Lower leg skin (tissue), 4 donors: ENCODE measurements around the gene C5AR2. TPM values are rescaled to one million over a fixed set of nuclear protein-coding genes. Genes with fewer than 3 reads are reported as not detected.

ENCODE experiments used
- DNase-seq, 2 donors: peaks; one replicate each; pipeline ENCODE4 v3.0.0-alpha.2; 2019; ENCODE audit warnings: low spot score in 2 of 2
- H3K4me3 ChIP-seq: fragments of 200-600 bp; sonication (generic); 2 replicates; pipeline ENCODE4 v1.5.1; 2017; ENCODE audit warnings: mild to moderate bottlenecking, low read depth; ENCODE audit not compliant: poor library complexity, severe bottlenecking
- CTCF ChIP-seq, 3 donors: fragments of 450-650 bp; IDR thresholded peaks; one replicate each; pipeline ENCODE4 v1.5.1; 2016; ENCODE audit warnings: antibody characterized with exemption in 3 of 3, mild to moderate bottlenecking in 3 of 3, moderate library complexity in 2 of 3
- POLR2A ChIP-seq, 2 donors: fragments of 450-650 bp; IDR thresholded peaks; one replicate each; pipeline ENCODE4 v1.6.1; 2016 to 2017; ENCODE audit warnings: antibody characterized with exemption in 2 of 2, mild to moderate bottlenecking in 1 of 2, moderate library complexity in 1 of 2
- WGBS, 2 donors: methylation state at CpG; one replicate each; pipeline ENCODE4 v1.1.5; 2018; 5-methylcytosine and 5-hydroxymethylcytosine counted together
- intact Hi-C: fragments of 100-400 bp; cut with DNase I; formaldehyde crosslinking; loops from one replicate; pipeline ENCODE4 v1.15.0; 2023; ENCODE audit warnings: low total_unique reads
- total RNA-seq, 4 donors: library from RNA; depleted of rRNA; stranded (reverse); fragments of >200 nt; gene quantifications; one replicate each; pipeline ENCODE4 v1.1.0, GENCODE V29; 2016

C5AR2 gene
- total RNA-seq, 4 donors from 2014 or later, result 0.91 to 3.5 (median 1.7) TPM

DNA sequence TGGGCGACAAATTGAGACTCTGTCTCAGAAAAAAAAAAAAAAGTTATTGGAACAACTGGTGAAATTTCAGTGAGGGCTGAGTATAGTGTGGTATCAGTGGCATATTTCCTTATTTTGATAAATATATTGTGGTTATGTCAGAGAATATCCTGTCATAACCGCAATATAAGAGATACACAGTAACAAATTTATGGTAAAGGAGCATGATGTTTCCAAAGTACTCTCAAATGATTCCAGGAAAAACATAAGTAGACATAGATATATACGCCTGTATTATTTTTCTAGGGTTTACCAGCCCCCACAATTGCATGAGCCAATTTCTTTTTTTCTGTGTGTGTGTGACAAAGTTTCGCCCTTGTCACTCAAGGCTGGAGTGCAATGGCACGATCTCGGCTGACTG is 28.0 kb upstream of the C5AR2 start:
- no peak for DNase-seq
- 76 to 85% methylated on average over 6 of the region's 6 CpGs for WGBS, 2 donors
- no peak overlapping the region for H3K4me3 ChIP-seq
- TF ChIP-seq POLR2A (IDR thresholded peaks at IDR 0.05) (no peak), CTCF (IDR thresholded peaks at IDR 0.05) (no peak)
- intact Hi-C loops, result loop anchor here (10.0 kb wide), 1 partner anchor 101 kb away; no protein-coding TSS in a partner anchor

GRCh38 chr19:47305309-47305751 is 26.6 kb upstream of the C5AR2 start:
- peak; percentile 76 to 97 for DNase-seq
- peak in 1 of 3 donors; percentile 77 for TF ChIP-seq CTCF (IDR thresholded peaks at IDR 0.05)
- TF ChIP-seq POLR2A (IDR thresholded peaks at IDR 0.05), result no peak
- no peak overlapping the region for H3K4me3 ChIP-seq
- WGBS, 2 donors, result 2 to 4% methylated on average over 14 of the region's 14 CpGs
- intact Hi-C loops, result loop anchor here (10.0 kb wide), 1 partner anchor 99 kb away; no protein-coding TSS in a partner anchor

DNA sequence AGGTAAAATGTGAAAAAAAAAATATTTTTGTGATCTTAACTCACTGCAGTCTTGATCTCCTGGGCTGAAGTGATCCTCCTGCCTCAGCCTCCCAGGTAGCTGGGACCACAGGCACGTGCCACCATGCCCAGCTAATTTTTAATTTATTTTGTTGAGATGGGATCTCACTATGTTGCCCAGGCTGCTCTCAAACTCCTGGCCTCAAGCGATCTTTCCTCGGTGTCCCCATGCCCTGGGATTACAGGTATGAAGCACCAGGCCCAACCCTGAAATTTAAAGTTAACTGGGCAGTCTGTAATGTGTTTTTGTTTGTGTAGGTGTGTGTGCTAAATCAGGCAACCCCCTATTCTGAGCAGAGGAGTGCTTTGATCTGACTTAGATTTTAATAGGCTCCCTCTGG is 25.7 kb upstream of the C5AR2 start:
- no peak overlapping the region for H3K4me3 ChIP-seq
- intact Hi-C loops, result loop anchor here (10.0 kb wide), 1 partner anchor 98 kb away; no protein-coding TSS in a partner anchor
- TF ChIP-seq POLR2A (IDR thresholded peaks at IDR 0.05) (no peak), CTCF (IDR thresholded peaks at IDR 0.05) (no peak)
- DNase-seq, result no peak
- WGBS, 2 donors, result 89 to 97% methylated on average over 3 of the region's 3 CpGs

GRCh38 chr19:47309038-47309437 is 22.9 kb upstream of the C5AR2 start:
- intact Hi-C loops, result loop anchor here (10.0 kb wide), 1 partner anchor 96 kb away; no protein-coding TSS in a partner anchor
- no peak overlapping the region for H3K4me3 ChIP-seq
- WGBS, 2 donors, result 49 to 61% methylated on average over 8 of the region's 8 CpGs
- DNase-seq, result no peak
- no peak for TF ChIP-seq POLR2A (IDR thresholded peaks at IDR 0.05)
- TF ChIP-seq CTCF (IDR thresholded peaks at IDR 0.05), result no peak

GRCh38 chr19:47309608-47310007 is 22.4 kb upstream of the C5AR2 start, which contains the start of gene C5AR1:
Gene C5AR1, plus strand, starts transcription at chr19:47309861. Its CDS starts 35 bp downstream, at chr19:47309896.
- no peak within 1 kb of the TSS for H3K4me3 ChIP-seq
- DNase-seq, result peak; percentile 30 to 89
- intact Hi-C loops, result loop anchor here (10.0 kb wide), 1 partner anchor 95 kb away; no protein-coding TSS in a partner anchor
- TF ChIP-seq CTCF (IDR thresholded peaks at IDR 0.05) (no peak), POLR2A (IDR thresholded peaks at IDR 0.05) (no peak)
- 47 to 55% methylated on average over 12 of the region's 12 CpGs for WGBS, 2 donors

DNA sequence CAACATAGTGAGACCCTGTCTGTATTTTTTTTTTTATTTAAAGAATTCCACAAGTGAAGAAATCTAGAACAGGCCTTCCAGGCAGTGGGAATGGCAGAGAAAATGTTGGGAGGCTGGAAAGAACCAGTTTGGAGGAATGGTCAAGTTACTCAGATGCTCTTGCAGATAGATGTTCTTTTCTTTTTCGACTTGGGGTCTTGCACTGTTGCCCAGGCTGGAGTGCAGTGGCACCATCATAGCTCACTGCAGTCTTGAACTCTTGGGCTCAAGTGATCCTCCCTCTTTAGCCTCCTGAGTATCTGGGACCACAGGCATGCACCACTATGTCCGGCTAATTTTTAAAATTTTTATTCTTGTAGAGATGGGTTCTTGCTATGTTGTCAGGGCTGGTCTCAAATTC is 21.7 kb upstream of the C5AR2 start:
- WGBS, 2 donors, result 75 to 82% methylated on average over 2 of the region's 2 CpGs
- TF ChIP-seq POLR2A (IDR thresholded peaks at IDR 0.05) (no peak), CTCF (IDR thresholded peaks at IDR 0.05) (no peak)
- DNase-seq, result no peak
- intact Hi-C loops, result no loop called here
- H3K4me3 ChIP-seq, result no peak overlapping the region
